ENCODE measurements around the gene PCNA.

DNA sequence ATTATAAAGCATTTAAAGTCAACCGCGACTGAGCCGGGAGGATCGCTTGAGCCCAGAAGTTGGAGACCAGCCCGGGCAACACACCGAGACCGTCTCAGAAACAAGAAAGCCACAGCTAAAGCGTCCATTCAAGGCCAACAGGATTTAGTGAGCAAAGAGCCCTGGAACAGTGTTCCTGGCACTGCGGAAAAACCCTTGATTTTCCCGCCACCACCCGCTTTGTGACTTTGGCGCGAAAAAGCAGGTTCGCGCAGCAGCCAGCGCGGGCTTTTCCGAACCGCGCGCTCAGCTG is 669 bp downstream of the PCNA start:
- TF ChIP-seq POLR2AphosphoS5 (IDR thresholded peaks at IDR 0.05; ENCODE audit: low read depth, low read length): no peak
- TF ChIP-seq POLR2A (IDR thresholded peaks at IDR 0.05; ENCODE audit: low read depth, low read length): no peak
- no peak for TF ChIP-seq TAF1 (IDR thresholded peaks at IDR 0.05; ENCODE audit: borderline replicate concordance, low read depth, low read length)
